HG02870 (cell line): ENCODE results near the gene CRHR1.

ENCODE experiments used
- ATAC-seq: cut with Tn5 transposase; IDR thresholded peaks from one replicate; pipeline ENCODE4 v1.9.1; 2021; ENCODE audit warnings: mild to moderate bottlenecking, moderate library complexity; ENCODE audit not compliant: unreplicated experiment

Gene CRHR1

DNA sequence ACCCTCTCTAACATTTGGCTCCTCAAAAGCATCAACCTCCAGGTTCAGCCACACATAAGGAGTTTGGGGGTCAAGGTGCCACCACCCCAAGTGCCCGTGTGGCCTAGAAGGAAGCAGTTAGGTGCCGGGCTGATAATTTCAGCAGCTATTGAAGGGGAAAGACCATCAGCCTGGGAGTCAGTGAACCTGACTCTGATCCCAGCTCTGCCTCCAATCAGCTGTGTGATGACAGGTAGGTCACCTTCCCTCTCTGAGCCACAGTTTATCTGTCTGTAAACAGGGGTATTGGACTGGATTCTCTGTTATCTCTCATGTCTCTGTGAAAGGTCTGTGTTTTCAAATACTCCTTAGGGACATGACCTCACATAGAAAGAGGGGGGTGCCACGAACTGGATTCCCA lies 3.9 kb downstream of the CRHR1 start:
- no peak for ATAC-seq

DNA sequence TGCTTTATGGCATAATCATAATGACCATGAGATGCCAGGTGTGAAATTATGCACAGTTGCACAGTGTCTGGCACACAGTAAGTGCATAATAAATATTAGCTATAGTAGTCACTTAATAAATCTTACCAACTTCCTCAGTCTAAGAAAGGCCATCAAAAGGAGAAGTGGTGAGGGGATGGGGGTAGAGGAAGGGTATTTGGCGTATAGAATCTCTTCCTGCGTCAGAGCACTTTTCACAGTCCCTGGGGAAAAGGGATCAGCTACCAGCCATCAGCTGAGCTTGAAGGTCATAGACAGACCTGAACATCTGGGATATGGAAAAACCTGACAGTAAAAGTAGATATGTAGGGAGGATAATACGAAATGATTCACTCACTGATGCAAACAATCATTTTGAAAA lies 5.8 kb downstream of the CRHR1 start:
- ATAC-seq = no peak

DNA sequence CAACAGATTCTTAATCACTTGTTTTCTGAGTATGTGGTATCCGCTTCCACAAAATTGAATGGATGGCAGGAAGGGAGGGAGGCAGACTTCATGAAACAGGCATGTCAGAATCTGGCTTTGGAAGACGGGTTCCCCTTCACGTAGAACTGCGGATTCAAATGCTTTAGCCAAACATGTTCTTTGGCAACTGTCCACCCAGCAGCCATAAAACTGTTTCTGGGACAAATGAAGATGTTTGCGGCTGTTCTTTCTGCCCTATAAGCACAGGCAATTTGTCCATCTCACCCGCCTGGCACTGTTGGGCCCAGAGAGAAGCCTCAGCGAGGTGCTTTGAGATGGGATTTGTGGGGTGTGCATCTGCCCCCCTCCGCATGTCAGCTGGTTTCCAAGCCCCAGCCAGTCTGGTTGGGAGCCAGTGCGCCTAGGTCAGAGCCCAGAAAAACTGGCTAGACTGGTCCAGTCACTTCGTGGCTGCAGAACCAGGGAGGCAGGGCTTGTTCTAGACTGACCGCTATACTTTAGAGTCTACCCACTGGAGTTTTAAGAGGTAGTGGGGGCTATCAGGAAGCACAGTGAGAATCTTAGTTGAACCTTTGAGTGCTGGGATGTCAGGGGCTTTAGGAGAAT lies 6.3 kb downstream of the CRHR1 start:
- no peak for ATAC-seq

DNA sequence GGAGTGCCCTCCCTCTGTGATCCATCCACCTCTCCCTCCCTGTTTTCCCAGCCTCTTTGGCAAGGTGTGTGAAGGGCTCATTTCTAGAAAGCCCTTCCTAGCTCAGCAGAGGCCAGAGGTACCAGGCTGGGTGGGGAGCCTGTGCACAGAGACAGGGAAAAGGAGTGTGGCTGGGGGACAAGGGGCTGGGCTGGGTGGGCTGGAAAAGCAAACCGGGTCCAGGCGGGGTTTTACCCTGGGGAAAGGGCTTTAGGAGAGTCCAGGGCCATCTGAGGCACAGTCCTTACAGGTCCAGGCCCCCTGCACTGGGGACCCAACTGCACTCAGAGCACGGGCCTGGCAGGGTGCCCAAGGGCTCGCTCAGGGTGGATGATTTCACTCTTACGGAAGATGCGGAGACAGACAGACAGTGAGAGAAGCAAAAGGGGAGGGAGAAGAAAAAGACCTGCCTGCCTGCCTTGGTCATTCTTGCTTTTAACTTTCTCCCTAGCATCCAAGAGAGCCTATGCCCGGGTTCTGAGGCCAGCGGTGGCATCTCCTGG lies 7.0 kb downstream of the CRHR1 start:
- ATAC-seq = no peak

DNA sequence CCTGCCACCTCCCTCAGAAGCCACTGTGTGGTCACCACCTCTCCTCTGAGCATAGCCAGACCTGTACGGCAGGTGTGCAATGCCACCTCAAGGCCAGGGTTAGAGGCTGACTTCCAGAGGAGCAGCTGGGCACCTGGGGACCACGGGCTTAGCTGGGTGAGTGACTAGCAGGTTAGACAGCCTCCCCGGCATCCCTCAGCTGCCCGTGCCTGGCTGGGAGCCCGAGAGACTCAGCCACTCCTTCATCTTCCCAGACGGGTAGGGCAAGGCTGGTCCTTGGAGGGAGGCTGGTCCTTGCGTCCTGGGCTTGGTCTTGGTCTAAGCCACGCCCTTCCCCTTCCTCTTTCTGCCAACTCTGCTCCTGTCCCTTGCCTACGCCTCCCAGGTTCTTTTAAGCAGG lies 7.8 kb downstream of the CRHR1 start:
- ATAC-seq = no peak

DNA sequence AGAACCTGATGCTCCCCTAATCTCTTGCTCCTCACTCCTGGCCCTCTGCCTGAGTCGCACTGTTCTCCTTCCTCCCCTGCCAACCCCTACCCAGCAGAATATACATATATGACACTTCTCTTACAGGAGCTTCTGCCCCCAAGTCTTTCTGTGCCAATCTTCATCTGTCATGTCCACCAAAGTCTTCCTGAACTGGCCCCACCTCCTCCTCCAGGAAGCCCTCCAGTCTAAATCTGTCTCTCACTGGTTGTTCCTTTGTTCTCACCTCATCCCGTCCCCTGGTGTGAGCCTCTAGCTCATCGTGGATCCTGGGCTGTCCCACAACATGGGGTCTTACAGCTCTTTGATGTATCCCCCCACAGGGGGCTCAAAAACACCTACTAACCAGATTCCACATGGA lies 8.3 kb downstream of the CRHR1 start:
- ATAC-seq = no peak

DNA sequence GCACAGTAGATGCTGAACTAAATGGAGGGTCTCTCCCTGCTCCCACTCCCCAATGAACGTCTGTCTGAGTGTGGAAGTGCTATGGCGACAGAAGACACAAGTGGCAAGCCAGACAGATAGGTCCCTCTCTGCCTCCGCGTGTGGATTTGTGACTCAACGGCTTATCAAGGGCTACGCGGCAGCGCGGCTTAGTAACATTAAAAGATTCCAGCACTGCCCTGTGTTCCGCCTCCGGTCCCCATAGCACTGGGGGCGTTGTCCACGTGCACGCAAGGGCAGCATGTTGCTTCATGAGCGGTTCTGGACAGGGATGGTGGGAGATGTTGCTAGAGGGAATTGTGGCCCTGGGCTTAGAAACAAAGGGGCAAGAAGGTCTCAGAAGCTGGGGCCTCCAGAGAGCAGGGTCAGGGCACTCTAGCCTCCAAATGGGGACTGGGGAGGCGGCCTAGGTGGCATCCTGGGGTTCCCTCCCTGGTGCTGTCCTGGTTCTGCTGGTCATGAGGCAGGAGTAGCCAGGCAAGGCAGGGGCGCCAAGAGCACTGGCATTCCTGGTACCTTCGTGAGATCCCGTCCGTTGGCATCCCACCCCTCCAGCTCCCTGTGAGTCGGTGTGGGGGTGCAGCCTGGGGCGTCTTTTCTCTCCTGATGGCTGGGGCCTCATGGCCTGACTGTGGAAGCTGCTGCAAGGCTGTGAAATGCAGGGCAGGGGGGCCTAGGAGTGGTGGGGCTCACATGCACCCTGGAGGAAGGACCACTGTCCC lies 9.1 kb downstream of the CRHR1 start:
- ATAC-seq = no peak

DNA sequence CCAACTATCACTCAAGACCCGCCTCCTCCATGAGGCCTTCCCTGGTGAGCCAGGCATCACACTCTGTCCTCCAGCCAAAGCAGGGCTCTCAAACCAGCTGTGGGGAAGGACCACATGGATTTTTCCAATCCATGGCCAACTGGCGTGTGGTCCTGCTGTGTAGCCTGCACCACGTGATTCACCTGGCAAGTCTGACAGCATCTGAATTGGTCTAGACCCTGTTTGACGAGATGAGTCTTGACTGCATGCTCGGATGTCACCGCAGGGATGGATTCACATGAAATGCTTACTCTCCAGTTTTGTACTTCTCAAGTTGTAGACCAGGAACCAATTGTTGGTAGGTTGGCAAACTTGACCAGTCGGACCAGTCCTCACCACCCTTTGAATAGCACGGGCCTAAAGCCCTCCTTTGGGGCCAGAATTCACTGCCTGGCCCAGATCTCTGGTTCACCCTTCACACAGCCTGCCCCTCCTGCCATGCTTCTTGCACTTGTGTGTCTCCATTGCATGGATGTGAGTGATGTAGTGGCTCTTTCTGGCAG lies 9.9 kb downstream of the CRHR1 start:
- ATAC-seq = no peak

DNA sequence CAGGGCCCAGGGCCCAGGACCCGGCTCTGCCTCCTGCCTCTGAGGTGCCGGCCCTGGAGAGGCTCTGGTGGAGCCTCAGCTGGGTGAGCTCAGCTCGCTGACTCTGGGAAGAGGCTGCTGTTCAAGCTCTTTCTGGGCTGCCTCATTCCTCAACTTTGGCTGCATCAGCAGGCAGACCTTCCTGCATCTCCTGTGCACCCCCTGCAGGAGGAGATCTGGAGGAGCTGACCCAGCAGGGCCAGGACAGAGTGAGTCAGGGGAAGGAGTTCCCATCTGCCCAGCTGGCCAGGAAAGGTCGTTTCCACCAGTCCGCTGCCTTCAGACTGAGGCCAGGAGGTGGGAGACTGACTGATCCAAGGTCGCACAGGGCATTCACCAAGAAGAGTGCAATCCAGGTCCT lies 10.7 kb downstream of the CRHR1 start:
- no peak for ATAC-seq

DNA sequence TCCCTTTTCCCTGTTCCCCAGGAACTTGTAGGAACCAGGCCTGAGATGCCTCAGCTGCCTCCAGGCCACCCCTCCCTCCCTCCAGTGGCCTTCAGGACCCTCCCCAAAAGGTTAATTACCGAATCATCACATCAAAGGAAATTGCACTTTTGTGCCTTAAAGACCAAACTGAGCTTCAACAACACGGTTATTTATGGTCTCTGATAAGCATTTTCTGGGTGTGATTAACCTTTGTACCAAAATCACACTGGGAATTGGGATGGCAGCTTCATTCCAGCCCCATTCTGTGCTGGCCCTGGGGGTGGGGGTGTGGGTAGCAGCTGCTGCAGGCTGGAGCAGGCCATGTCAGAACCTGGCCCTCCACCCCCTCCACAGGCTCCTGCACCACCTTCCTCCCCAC lies 16.7 kb downstream of the CRHR1 start:
- no peak for ATAC-seq

DNA sequence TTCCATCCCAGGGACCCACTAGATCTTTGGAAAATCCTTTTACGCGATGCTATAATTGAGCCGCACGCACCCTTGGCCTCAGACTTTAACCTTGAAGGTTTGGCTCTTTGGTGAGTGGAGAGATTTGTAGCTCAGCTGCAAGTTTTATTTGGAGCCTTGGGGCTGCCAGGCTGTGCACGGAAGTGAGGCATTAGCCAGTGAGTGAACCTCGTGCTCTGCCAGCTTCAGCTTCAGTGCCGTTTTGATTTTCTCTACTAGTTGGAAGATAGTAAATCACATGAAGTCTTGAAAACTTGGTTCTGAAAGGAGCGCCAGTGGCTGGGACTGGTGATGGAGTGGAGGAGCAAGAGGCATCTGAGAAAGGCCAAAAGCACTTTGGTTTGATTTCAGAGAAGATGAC lies 17.3 kb downstream of the CRHR1 start:
- no peak for ATAC-seq

DNA sequence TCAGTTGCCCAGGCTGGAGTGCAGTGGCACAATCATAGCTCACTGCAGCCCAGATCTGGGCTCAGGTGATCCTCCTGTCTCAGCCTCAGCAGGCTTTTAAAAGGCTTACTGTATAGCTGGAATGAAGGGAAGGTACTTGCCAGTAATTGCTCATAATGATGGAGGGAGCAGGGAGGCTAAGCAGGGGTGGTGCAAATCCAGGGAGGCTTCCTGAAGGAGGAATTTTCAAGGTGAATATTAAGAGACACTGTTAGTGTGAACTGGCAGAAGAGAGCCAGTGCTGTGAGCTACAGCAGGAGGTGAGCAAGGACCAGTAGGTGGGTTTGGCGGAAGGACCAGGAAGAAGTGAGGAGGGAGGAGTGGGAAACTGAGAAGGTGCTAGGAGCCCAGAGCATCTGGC lies 24.7 kb downstream of the CRHR1 start:
- no peak for ATAC-seq

DNA sequence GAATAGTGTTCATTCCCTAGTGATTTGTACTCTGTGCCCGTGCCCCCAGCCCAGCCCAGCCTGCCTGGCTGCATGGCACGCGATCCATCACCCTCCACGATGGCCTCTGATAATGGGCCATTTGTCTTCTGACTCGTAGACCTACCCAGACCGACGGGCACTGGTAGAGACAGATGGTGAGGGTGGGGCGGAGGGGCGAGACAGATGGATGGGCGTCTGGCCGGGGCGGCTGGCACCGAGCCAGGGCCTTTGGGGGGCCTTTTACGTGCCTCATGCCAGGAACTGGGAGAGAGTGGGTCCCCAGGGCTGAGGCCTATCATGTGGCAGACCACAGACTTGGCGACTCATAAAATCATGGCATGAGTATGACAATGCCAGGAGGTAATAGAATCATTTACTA lies 25.4 kb downstream of the CRHR1 start:
- ATAC-seq = no peak

DNA sequence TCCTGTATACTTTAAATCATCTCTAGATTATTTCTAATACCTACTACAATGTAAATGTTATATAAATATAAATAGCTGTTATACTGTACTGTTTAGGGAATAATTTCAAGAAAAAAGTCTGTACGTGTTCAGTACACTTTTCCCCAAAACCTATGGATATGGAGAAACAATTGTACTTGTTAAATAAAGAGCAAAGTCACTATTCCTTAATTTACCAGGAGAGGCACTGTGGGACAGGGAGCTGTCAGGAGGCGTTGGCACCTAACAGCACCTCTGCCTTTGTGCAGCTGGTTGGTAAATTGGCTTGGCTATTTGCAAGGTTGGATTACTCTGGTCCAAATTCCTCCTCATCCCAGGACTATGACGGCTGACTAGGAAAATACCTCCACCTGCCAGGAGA lies 28.0 kb downstream of the CRHR1 start:
- ATAC-seq = no peak

DNA sequence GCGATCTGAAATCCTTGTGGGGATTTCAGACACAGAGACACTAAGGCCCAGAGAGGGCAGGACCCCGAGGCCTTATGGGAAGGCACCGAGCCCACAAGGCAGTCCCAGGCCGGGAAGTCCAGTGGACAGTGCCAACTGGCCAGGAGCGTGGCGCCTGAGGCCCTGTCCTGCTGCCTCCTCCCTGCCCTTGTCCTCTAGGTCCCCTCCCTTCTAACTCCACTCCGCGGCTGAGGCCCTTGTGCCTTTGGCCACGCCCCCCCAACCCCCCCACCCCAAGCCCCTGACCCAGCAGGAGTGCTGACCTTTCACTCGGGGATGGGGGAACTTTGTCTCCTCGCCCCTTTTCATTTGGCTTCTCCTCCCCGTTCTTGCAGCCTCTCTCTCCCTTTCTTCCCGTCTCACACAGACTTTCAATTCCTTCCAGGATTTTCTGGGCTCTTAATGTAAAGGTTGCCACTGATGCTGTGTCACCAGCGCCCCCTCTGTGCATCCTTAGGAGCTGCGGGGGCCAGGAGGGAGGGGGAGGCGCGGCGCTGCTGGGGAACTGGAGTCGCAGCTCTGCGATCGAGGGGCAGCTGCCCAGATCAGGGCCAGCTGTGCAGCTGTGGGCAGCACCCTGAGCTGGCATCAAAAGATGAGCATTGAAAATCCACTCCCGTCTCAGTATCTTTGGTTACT lies 29.1 kb downstream of the CRHR1 start:
- ATAC-seq = no peak

DNA sequence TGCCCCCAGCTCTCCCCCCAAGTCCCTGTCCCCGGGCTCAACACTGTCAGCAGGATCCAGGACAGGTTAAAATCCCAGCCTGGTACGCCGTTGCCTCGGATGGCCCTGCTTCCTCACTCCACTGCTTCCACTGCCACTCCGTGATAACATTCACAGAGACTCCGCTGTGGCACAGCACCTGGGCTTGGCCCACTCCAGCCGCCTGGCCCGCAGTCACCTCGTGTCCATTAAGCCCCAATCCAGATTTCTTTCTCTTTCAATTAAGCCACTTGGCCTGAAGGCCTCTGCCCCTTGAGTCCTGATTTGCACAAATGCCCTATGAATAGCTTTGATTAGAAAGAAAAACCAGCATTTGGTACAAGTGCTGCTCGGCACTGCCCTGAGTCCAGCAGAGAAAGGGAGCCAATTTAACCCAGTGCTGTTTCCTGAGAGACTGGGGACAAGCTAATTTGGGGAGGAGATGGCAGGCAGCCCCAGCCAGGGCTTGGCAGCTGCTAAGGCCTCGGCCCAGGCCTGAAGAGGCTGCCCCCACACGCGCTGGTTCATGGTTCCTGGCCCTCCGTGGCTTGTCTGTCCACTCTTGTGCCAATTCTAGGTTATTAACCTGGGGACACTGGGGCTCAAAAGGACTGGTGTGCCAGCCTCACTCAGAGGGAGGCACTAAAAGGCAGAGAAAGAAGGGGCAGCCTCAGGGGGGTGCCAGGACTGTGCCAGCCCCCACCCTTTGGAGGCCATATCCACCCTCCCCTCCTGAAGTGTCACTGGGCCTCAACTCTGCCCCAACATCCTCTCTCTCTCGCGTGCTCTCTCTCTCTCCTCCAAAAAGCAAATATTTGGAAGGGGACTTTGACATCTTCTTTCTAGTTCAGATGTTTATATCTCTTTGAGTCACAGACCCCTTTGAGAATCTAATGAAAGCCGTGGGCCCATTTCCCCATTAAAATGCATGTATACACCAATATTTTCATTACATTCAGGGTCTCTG lies 30.8 kb downstream of the CRHR1 start:
- ATAC-seq = no peak

DNA sequence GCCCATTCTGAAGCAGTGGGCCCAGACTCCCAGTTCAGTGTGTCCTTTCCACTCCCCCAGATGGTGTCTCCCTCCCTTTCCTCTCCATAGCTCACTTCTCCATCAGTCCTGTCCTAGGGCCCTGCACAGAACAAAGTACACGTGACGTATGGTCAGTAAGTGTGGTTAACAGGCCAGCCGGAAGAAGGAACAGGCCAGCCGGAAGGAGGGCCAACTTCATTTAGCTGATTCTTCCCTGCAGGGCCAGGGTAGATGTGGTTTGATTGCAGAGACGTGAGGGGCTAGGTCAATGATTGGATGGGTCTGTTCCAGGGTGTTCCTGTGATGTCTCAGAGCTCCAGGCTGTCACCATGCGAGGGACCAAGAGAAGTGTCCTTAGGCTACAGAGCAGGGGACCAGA lies 31.6 kb downstream of the CRHR1 start:
- ATAC-seq = no peak

DNA sequence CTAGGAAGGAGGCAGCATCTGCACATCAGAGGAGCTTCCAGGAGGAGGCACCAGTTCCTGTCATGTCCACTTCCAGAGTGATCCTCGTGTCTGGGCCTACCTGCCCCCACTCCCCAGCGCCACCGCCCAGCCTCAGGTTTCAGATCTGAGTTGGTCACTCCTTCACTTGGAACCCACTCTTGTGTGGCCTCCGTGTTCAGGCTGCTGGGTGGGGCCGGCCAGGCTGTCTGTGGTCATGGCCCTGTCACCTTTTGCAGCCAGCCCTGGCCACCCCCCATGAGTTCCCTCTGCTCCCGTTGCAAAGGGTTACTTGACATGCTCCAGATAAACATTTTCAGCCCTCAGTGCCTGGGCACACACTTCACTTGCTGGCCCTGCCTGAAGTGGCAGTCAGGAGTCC lies 33.9 kb downstream of the CRHR1 start:
- ATAC-seq = no peak

DNA sequence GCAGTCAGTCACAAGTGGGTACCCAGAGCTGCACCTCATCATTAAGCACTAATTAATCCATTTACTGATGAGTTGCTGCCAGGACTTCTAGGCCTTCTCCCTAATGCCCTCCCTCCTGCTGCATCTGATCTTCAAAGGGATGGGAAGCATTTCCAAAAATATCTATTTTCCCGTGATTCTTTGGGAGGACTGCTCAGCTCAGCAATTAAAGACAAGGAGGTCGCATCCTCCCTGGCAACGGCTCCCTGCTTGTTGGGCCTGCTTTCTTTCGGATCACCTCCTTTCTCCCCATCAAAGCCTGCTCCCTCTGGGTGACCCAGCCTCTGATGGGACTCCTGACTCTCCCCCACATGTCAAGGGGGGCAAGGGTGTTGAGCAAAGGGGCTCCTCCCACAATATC lies 34.6 kb downstream of the CRHR1 start:
- no peak for ATAC-seq

DNA sequence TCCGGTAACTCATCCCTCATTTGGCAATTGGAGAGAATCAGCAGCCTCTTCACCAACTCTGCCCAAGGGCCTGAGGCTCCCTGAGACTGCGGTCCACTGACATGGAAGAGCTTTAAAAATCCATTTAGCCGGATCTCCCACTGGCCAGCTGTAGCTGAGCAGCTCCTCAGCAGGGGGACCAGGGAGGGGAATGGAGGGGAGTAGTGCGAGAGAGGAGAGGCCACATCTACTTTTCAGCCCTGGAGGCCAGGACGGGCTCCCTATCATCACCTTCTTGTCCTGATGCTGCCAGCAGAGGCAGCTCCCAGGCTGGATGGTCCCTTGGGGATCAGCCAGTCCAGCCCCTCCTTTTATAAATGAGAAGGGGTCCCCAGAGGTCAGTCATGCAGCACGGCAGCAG lies 35.5 kb downstream of the CRHR1 start:
- no peak for ATAC-seq
